ENCODE measurements around the gene IFI27L1.

IFI27L1 gene

GRCh38 chr14:94080621-94081385, at the start of gene IFI27L1, which contains the start of gene DDX24:
IFI27L1 (plus strand) TSS chr14:94081310; CDS start chr14:94096938, 15,628 bp downstream.
DDX24 (minus strand) TSS chr14:94081202; CDS start chr14:94079742, 1,460 bp downstream.
- H3K9ac ChIP-seq (ENCODE audit: low read length): peak within 1 kb of the TSS; percentile 92
- peak within 1 kb of the TSS; percentile 54 for H3K27ac ChIP-seq (ENCODE audit: low read length)
- TF ChIP-seq CTCF (IDR thresholded peaks at IDR 0.05; ENCODE audit: low read depth, low read length) (no peak), EZH2phosphoT487 (IDR thresholded peaks at IDR 0.05; ENCODE audit: low read depth) (no peak)
- H3K36me3 ChIP-seq (replicated peaks; ENCODE audit: low read depth, low read length): peaks cover 40% of the 10 kb centered on the region
- H3K27me3 ChIP-seq (ENCODE audit: low read depth, low read length): no peaks in the 10 kb centered on the region
- peaks cover 58% of the 10 kb centered on the region for H3K79me2 ChIP-seq (ENCODE audit: low read length)
- peak within 1 kb of the TSS; percentile 67 for H2AFZ ChIP-seq (ENCODE audit: low read depth, low read length)
- H4K20me1 ChIP-seq (ENCODE audit: insufficient read depth, low read length): peaks cover 32% of the 10 kb centered on the region
- peaks cover 7% of the 10 kb centered on the region for H3K9me3 ChIP-seq (ENCODE audit: insufficient read depth, low read length)
- H3K4me1 ChIP-seq (ENCODE audit: low read length): peaks cover 16% of the 10 kb centered on the region
- H3K4me2 ChIP-seq (ENCODE audit: low read length): peak within 1 kb of the TSS; percentile 98
- peak within 1 kb of the TSS; percentile 86 for H3K4me3 ChIP-seq (ENCODE audit: low read length)

GRCh38 chr14:94031883-94032279, 49.2 kb upstream of the IFI27L1 start:
- Histone ChIP-seq H3K36me3 (replicated peaks; ENCODE audit: low read depth, low read length) (no peaks in the 10 kb centered on the region), H3K4me2 (ENCODE audit: low read length) (no peak overlapping the region), H3K79me2 (ENCODE audit: low read length) (no peaks in the 10 kb centered on the region), H3K4me3 (ENCODE audit: low read length) (no peak overlapping the region), H2AFZ (ENCODE audit: low read depth, low read length) (no peak overlapping the region), H3K4me1 (ENCODE audit: low read length) (no peaks in the 10 kb centered on the region), H3K27me3 (ENCODE audit: low read depth, low read length) (no peaks in the 10 kb centered on the region), H3K27ac (ENCODE audit: low read length) (no peak overlapping the region), H3K9me3 (ENCODE audit: insufficient read depth, low read length) (no peaks in the 10 kb centered on the region), H3K9ac (ENCODE audit: low read length) (no peak overlapping the region), H4K20me1 (ENCODE audit: insufficient read depth, low read length) (no peaks in the 10 kb centered on the region)
- TF ChIP-seq CTCF (IDR thresholded peaks at IDR 0.05; ENCODE audit: low read depth, low read length) (no peak), EZH2phosphoT487 (IDR thresholded peaks at IDR 0.05; ENCODE audit: low read depth) (no peak)

- H3K36me3 ChIP-seq (replicated peaks; ENCODE audit: low read depth, low read length): no peaks in the 10 kb centered on the region
- no peak overlapping the region for H3K27ac ChIP-seq (ENCODE audit: low read length)
- H3K4me3 ChIP-seq (ENCODE audit: low read length): no peak overlapping the region
- H3K79me2 ChIP-seq (ENCODE audit: low read length): no peaks in the 10 kb centered on the region
- TF ChIP-seq EZH2phosphoT487 (IDR thresholded peaks at IDR 0.05; ENCODE audit: low read depth) (no peak), CTCF (IDR thresholded peaks at IDR 0.05; ENCODE audit: low read depth, low read length) (no peak)
- H3K4me2 ChIP-seq (ENCODE audit: low read length): no peak overlapping the region
- no peaks in the 10 kb centered on the region for H3K27me3 ChIP-seq (ENCODE audit: low read depth, low read length)
- H3K9me3 ChIP-seq (ENCODE audit: insufficient read depth, low read length): no peaks in the 10 kb centered on the region
- no peak overlapping the region for H2AFZ ChIP-seq (ENCODE audit: low read depth, low read length)
- H3K9ac ChIP-seq (ENCODE audit: low read length): no peak overlapping the region
- H3K4me1 ChIP-seq (ENCODE audit: low read length): no peaks in the 10 kb centered on the region
- no peaks in the 10 kb centered on the region for H4K20me1 ChIP-seq (ENCODE audit: insufficient read depth, low read length)
Observed at GRCh38 chr14:94034886-94035285, 46.2 kb upstream of the IFI27L1 start.

GRCh38 chr14:94036313-94037167, 44.6 kb upstream of the IFI27L1 start:
- Histone ChIP-seq H3K9me3 (ENCODE audit: insufficient read depth, low read length) (no peaks in the 10 kb centered on the region), H3K4me3 (ENCODE audit: low read length) (no peak overlapping the region), H2AFZ (ENCODE audit: low read depth, low read length) (no peak overlapping the region), H3K27me3 (ENCODE audit: low read depth, low read length) (no peaks in the 10 kb centered on the region), H3K4me2 (ENCODE audit: low read length) (no peak overlapping the region), H4K20me1 (ENCODE audit: insufficient read depth, low read length) (no peaks in the 10 kb centered on the region), H3K9ac (ENCODE audit: low read length) (no peak overlapping the region), H3K4me1 (ENCODE audit: low read length) (no peaks in the 10 kb centered on the region), H3K79me2 (ENCODE audit: low read length) (no peaks in the 10 kb centered on the region), H3K36me3 (replicated peaks; ENCODE audit: low read depth, low read length) (no peaks in the 10 kb centered on the region), H3K27ac (ENCODE audit: low read length) (no peak overlapping the region)
- TF ChIP-seq CTCF (IDR thresholded peaks at IDR 0.05; ENCODE audit: low read depth, low read length) (peak; percentile 81), EZH2phosphoT487 (IDR thresholded peaks at IDR 0.05; ENCODE audit: low read depth) (no peak)
